Neural progenitor cell (in vitro differentiated cells): ENCODE measurements around the gene SMYD3.

Experiments used
- CTCF ChIP-seq: fragments of 200-600 bp; sonication (generic); IDR thresholded peaks from 2 replicates; pipeline ENCODE4 v1.5.1; 2017; ENCODE audit warnings: antibody characterized with exemption, mild to moderate bottlenecking
- EZH2phosphoT487 ChIP-seq: fragments of 200-600 bp; sonication (generic); IDR thresholded peaks from 2 replicates; pipeline ENCODE4 v1.6.1; 2017; ENCODE audit warnings: antibody characterized with exemption

GRCh38 chr1:245952383-245953026 is 554.6 kb downstream of the SMYD3 start:
- no peak for TF ChIP-seq EZH2phosphoT487
- TF ChIP-seq CTCF: no peak
